Mucosa of gallbladder (tissue), 1 donor: ENCODE measurements around the gene EPSTI1. TPM values are rescaled to one million over a fixed set of nuclear protein-coding genes. Genes with fewer than 3 reads are reported as not detected.
A peak's percentile ranks its signal among the peaks of the same experiment; 100 is the strongest.
"Not testable (repeated sequence)": the region's sequence is repeated elsewhere in the genome, so short reads cannot be mapped to it uniquely, and the experiment has no call there.

Source experiments
- DNase-seq: peaks from one replicate; pipeline ENCODE4 v3.0.0-alpha.2; 2020; ENCODE audit warnings: low spot score
- total RNA-seq: library from RNA; stranded (reverse); gene quantifications from one replicate; pipeline ENCODE4 v1.2.1, GENCODE V29; 2021
- donor health status: DM: no; HTN: no; CAD: no.

EPSTI1 gene
- total RNA-seq, 1 donor from 2014 or later, result 9.0 TPM

GRCh38 chr13:43005460-43006236, 13.6 kb upstream of the EPSTI1 start:
- DNase-seq, result no peak

GRCh38 chr13:43003729-43004128, 11.7 kb upstream of the EPSTI1 start:
- no peak for DNase-seq

GRCh38 chr13:43003010-43003409, 11.0 kb upstream of the EPSTI1 start:
- no peak for DNase-seq

GRCh38 chr13:43002021-43002420, 10.0 kb upstream of the EPSTI1 start:
- DNase-seq, result no peak

- DNase-seq, result no peak
Observed at GRCh38 chr13:43000676-43001075, 8.6 kb upstream of the EPSTI1 start.

- DNase-seq, result no peak
Observed at GRCh38 chr13:42999491-42999890, 7.5 kb upstream of the EPSTI1 start.

GRCh38 chr13:42997381-42997780, 5.3 kb upstream of the EPSTI1 start:
- DNase-seq, result no peak

GRCh38 chr13:42996584-42996983, 4.5 kb upstream of the EPSTI1 start:
- no peak for DNase-seq

- no peak for DNase-seq
Observed at GRCh38 chr13:42994878-42995277, 2.8 kb upstream of the EPSTI1 start.

GRCh38 chr13:42992764-42993122, 702 bp upstream of the EPSTI1 start:
- DNase-seq, result no peak

- DNase-seq, result not testable (repeated sequence)
Observed at GRCh38 chr13:42991233-42991897, 676 bp downstream of the EPSTI1 start.

- no peak for DNase-seq
Observed at GRCh38 chr13:42990291-42991232, 1.5 kb downstream of the EPSTI1 start.

GRCh38 chr13:42986176-42986574, 5.9 kb downstream of the EPSTI1 start:
- no peak for DNase-seq

GRCh38 chr13:42985312-42986175, 6.5 kb downstream of the EPSTI1 start:
- DNase-seq, result peak; percentile 51

- no peak for DNase-seq
Observed at GRCh38 chr13:42984691-42985090, 7.3 kb downstream of the EPSTI1 start.

- no peak for DNase-seq
Observed at GRCh38 chr13:42984026-42984425, 8.0 kb downstream of the EPSTI1 start.

GRCh38 chr13:42981853-42982252, 10.2 kb downstream of the EPSTI1 start:
- peak; percentile 73 for DNase-seq

- no peak for DNase-seq
Observed at GRCh38 chr13:42981317-42981716, 10.7 kb downstream of the EPSTI1 start.

GRCh38 chr13:42977219-42977659, 14.8 kb downstream of the EPSTI1 start:
- DNase-seq, result no peak

GRCh38 chr13:42976066-42976465, 16.0 kb downstream of the EPSTI1 start:
- DNase-seq, result no peak

- no peak for DNase-seq
Observed at GRCh38 chr13:42973581-42973980, 18.5 kb downstream of the EPSTI1 start.
